Measurements from ENCODE around the gene ACTR3C.
"Not testable (repeated sequence)": the region's sequence is repeated elsewhere in the genome, so short reads cannot be mapped to it uniquely, and the experiment has no call there.

ACTR3C gene

GRCh38 chr7:150336746-150337145 lies 13.4 kb upstream of the ACTR3C start:
- DNase-seq (ENCODE audit: low spot score) (no peak), FAIRE-seq (no peak)

- DNase-seq (ENCODE audit: low spot score) (no peak), FAIRE-seq (no peak)
Measured at GRCh38 chr7:150335774-150336112, 12.4 kb upstream of the ACTR3C start.

- FAIRE-seq (no peak), DNase-seq (ENCODE audit: low spot score) (no peak)
Measured at GRCh38 chr7:150335108-150335773, 11.9 kb upstream of the ACTR3C start.

- DNase-seq (ENCODE audit: low spot score) (no peak), FAIRE-seq (no peak)
Measured at GRCh38 chr7:150334108-150334507, 10.8 kb upstream of the ACTR3C start.

GRCh38 chr7:150333659-150334058 lies 10.3 kb upstream of the ACTR3C start:
- no peak for FAIRE-seq
- no peak for DNase-seq (ENCODE audit: low spot score)

GRCh38 chr7:150332852-150333635 lies 9.7 kb upstream of the ACTR3C start:
- FAIRE-seq (no peak), DNase-seq (ENCODE audit: low spot score) (no peak)

GRCh38 chr7:150330211-150330885 lies 7.0 kb upstream of the ACTR3C start:
- no peak for FAIRE-seq

GRCh38 chr7:150329331-150330120 lies 6.2 kb upstream of the ACTR3C start:
- FAIRE-seq (no peak), DNase-seq (ENCODE audit: low spot score) (no peak)

More at GRCh38 chr7:150330211-150330885, 7.0 kb upstream of the ACTR3C start:
- no peak for DNase-seq (ENCODE audit: low spot score)

GRCh38 chr7:150327308-150327707 lies 4.0 kb upstream of the ACTR3C start:
- no peak for FAIRE-seq

GRCh38 chr7:150326657-150327268 lies 3.4 kb upstream of the ACTR3C start:
- FAIRE-seq (no peak), DNase-seq (ENCODE audit: low spot score) (no peak)

More at GRCh38 chr7:150327308-150327707, 4.0 kb upstream of the ACTR3C start:
- DNase-seq (ENCODE audit: low spot score) = no peak

- DNase-seq (ENCODE audit: low spot score) = no peak
- no peak for FAIRE-seq
Measured at GRCh38 chr7:150325901-150326300, 2.6 kb upstream of the ACTR3C start.

GRCh38 chr7:150325110-150325611 lies 1.8 kb upstream of the ACTR3C start:
- no peak for FAIRE-seq

GRCh38 chr7:150324373-150324961 lies 1.1 kb upstream of the ACTR3C start:
- DNase-seq (ENCODE audit: low spot score) = no peak
- no peak for FAIRE-seq

More at GRCh38 chr7:150325110-150325611, 1.8 kb upstream of the ACTR3C start:
- no peak for DNase-seq (ENCODE audit: low spot score)

- FAIRE-seq (no peak), DNase-seq (ENCODE audit: low spot score) (no peak)
Measured at GRCh38 chr7:150323682-150324372, 482 bp upstream of the ACTR3C start.

- DNase-seq (ENCODE audit: low spot score) = no peak
- no peak for FAIRE-seq
Measured at GRCh38 chr7:150322114-150322832, 1.1 kb downstream of the ACTR3C start.

- FAIRE-seq (no peak), DNase-seq (ENCODE audit: low spot score) (no peak)
Measured at GRCh38 chr7:150321788-150322113, 1.6 kb downstream of the ACTR3C start.

GRCh38 chr7:150317748-150318444 lies 5.4 kb downstream of the ACTR3C start:
- FAIRE-seq (no peak), DNase-seq (ENCODE audit: low spot score) (peak; percentile 25)

- FAIRE-seq; DNase-seq (ENCODE audit: low spot score): not testable (repeated sequence)
Measured at GRCh38 chr7:150316987-150317386, 6.4 kb downstream of the ACTR3C start.

Data from urothelium cell line (cell line).